Sigmoid colon (tissue), 7 donors: ENCODE measurements around the gene CALY. TPM values are rescaled to one million over a fixed set of nuclear protein-coding genes. Genes with fewer than 3 reads are reported as not detected.

Experiments used
- DNase-seq: peaks from one replicate; pipeline ENCODE4 v3.0.0-alpha.2; 2019
- H3K27ac ChIP-seq, 4 donors: fragments of 200-600 bp; sonication (generic); one replicate each; pipeline ENCODE4 v1.5.1; 2016 to 2019; ENCODE audit warnings: mild to moderate bottlenecking in 1 of 4
- H3K27me3 ChIP-seq, 3 donors: fragments of 200-600 bp; sonication (generic); one replicate each; pipeline ENCODE4 v1.5.1; 2019; ENCODE audit warnings: mild to moderate bottlenecking in 1 of 3
- H3K36me3 ChIP-seq, 4 donors: fragments of 200-600 bp; sonication (generic); one replicate each; pipeline ENCODE4 v1.5.1; 2016 to 2019
- H3K4me1 ChIP-seq, 4 donors: fragments of 200-600 bp; sonication (generic); one replicate each; pipeline ENCODE4 v1.5.1; 2017 to 2019
- H3K4me3 ChIP-seq, 4 donors: fragments of 200-600 bp; sonication (generic); one replicate each; pipeline ENCODE4 v1.5.1; 2017 to 2019; ENCODE audit warnings: mild to moderate bottlenecking in 2 of 4, moderate library complexity in 1 of 4
- H3K9me3 ChIP-seq, 4 donors: fragments of 200-600 bp in 3 of 4; sonication (generic) in 3 of 4; one replicate each; pipeline versions ENCODE4 v1.5.1 to v1.6.1; 2013 to 2019
- CTCF ChIP-seq, 4 experiments: fragments of 450-650 bp in 3 of 4; fragments of 200-600 bp in 1 of 4; IDR thresholded peaks; one replicate each; pipeline ENCODE4 v1.5.1; 2016 to 2019; ENCODE audit warnings: antibody characterized with exemption in 4 of 4, mild to moderate bottlenecking in 3 of 4, moderate library complexity in 2 of 4
- EP300 ChIP-seq, 4 donors: sonication (generic); formaldehyde crosslinking; IDR thresholded peaks; one replicate each; pipeline ENCODE4 v1.6.1; 2017; ENCODE audit warnings: antibody characterized with exemption in 4 of 4
- POLR2A ChIP-seq, 2 donors: fragments of 450-650 bp; IDR thresholded peaks; one replicate each; pipeline ENCODE4 v1.6.1; 2016; ENCODE audit warnings: antibody characterized with exemption in 2 of 2, mild to moderate bottlenecking in 2 of 2, moderate library complexity in 2 of 2
- POLR2AphosphoS5 ChIP-seq, 4 donors: sonication (generic); formaldehyde crosslinking; IDR thresholded peaks; one replicate each; pipeline ENCODE4 v1.6.1; 2017; ENCODE audit warnings: antibody characterized with exemption in 4 of 4
- WGBS, 2 donors: extraction: QIAGEN DNeasy Blood & Tissue Kit; methylation state at CpG; one replicate each; pipeline ENCODE4 v1.1.7; 2013; 5-methylcytosine and 5-hydroxymethylcytosine counted together
- intact Hi-C: fragments of 100-400 bp; cut with DNase I; formaldehyde crosslinking; loops from one replicate; pipeline ENCODE4 v1.15.1; 2023
- polyA plus RNA-seq, 3 donors: library from polyadenylated mRNA; stranded (reverse); fragments of 200-250 nt; gene quantifications; one replicate each; pipeline ENCODE4 v1.2.3, GENCODE V29; 2013
- total RNA-seq, 4 donors: library from RNA; depleted of rRNA; stranded (reverse); fragments of >200 nt; gene quantifications; one replicate each; pipeline ENCODE4 v1.1.0, GENCODE V29; 2016
- donor health status: healthy with polysubstance abuse.
- donor health status: Bipolar disorder and iron deficiency.
- donor health status: healthy.

CALY gene
- total and polyA plus RNA-seq, 7 donors: 1.3 to 6.8 (median 5.0) TPM; not detected in 2

GRCh38 chr10:133341983-133342382, 5.3 kb upstream of the CALY start:
- no peaks in the 10 kb centered on the region for H3K36me3 ChIP-seq
- H3K4me1 ChIP-seq: peaks cover 0 to under 1% (median 0%) of the 10 kb centered on the region in 4 donors
- intact Hi-C loops: no loop called here
- H3K27ac ChIP-seq: no peak overlapping the region
- DNase-seq: no peak
- 90 to 92% methylated on average over 4 of the region's 4 CpGs for WGBS, 2 donors
- no peaks in the 10 kb centered on the region for H3K9me3 ChIP-seq
- H3K4me3 ChIP-seq: no peak overlapping the region
- TF ChIP-seq POLR2AphosphoS5 (IDR thresholded peaks at IDR 0.05) (no peak), POLR2A (IDR thresholded peaks at IDR 0.05) (no peak), EP300 (IDR thresholded peaks at IDR 0.05) (no peak), CTCF (IDR thresholded peaks at IDR 0.05) (no peak)
- H3K27me3 ChIP-seq: peaks cover 0 to 85% (median 25%) of the 10 kb centered on the region in 3 donors

DNA sequence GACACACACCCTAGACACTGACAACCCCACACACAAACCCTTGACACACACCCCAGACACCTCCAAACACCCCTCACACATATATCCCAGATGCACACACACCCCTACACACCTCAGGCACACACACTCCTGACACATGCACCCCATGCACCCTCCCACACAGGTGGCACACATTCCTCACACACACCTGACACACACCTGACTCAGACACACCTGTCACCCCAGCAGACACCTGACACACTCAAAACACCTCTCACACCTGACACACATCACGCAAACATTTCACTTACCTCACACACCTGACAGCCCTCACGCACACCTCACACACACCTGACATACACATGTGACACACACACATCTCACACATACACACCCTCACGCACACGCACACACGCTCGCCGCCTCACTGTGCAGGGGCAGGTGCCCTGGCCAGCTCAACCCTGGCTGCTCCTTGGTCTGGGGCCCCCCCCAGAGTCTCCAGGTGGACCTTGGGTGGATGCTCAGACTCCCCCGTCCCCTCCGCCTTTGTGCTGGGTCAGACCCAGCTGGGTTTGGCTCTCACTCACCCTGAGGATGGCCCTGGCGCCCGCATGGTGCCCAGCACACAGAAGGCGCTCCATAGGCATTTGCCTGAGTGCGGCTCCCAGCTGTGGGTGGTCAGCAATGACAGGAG, 3.1 kb upstream of the CALY start:
- DNase-seq: no peak
- Histone ChIP-seq H3K27me3 (peaks cover 20 to 95% (median 44%) of the 10 kb centered on the region in 3 donors), H3K4me1 (peaks cover 0 to 21% (median 21%) of the 10 kb centered on the region in 4 donors), H3K36me3 (no peaks in the 10 kb centered on the region), H3K4me3 (no peak overlapping the region), H3K27ac (no peak overlapping the region), H3K9me3 (no peaks in the 10 kb centered on the region)
- no peak for TF ChIP-seq CTCF (IDR thresholded peaks at IDR 0.05)
- TF ChIP-seq EP300 (IDR thresholded peaks at IDR 0.05): no peak
- TF ChIP-seq POLR2A (IDR thresholded peaks at IDR 0.05): no peak
- TF ChIP-seq POLR2AphosphoS5 (IDR thresholded peaks at IDR 0.05): no peak
- 90% methylated on average over 13 of the region's 13 CpGs for WGBS, 2 donors
- intact Hi-C loops: no loop called here

- H3K4me3 ChIP-seq: no peak overlapping the region
- intact Hi-C loops: no loop called here
- WGBS, 2 donors: 50 to 87% methylated on average over 10 of the region's 10 CpGs
- H3K27ac ChIP-seq: no peak overlapping the region
- no peaks in the 10 kb centered on the region for H3K36me3 ChIP-seq
- no peak for DNase-seq
- TF ChIP-seq POLR2A (IDR thresholded peaks at IDR 0.05) (no peak), EP300 (IDR thresholded peaks at IDR 0.05) (no peak), POLR2AphosphoS5 (IDR thresholded peaks at IDR 0.05) (no peak), CTCF (IDR thresholded peaks at IDR 0.05) (no peak)
- H3K4me1 ChIP-seq: peaks cover 0 to 25% (median 23%) of the 10 kb centered on the region in 4 donors
- no peaks in the 10 kb centered on the region for H3K9me3 ChIP-seq
- peaks cover 24 to 91% (median 48%) of the 10 kb centered on the region in 3 donors for H3K27me3 ChIP-seq
Observed at GRCh38 chr10:133338080-133339071, 1.7 kb upstream of the CALY start.

- intact Hi-C loops: no loop called here
- no peaks in the 10 kb centered on the region for H3K9me3 ChIP-seq
- TF ChIP-seq POLR2AphosphoS5 (IDR thresholded peaks at IDR 0.05) (no peak), EP300 (IDR thresholded peaks at IDR 0.05) (no peak), POLR2A (IDR thresholded peaks at IDR 0.05) (no peak), CTCF (IDR thresholded peaks at IDR 0.05) (no peak)
- H3K36me3 ChIP-seq: no peaks in the 10 kb centered on the region
- H3K4me3 ChIP-seq: no peak overlapping the region
- H3K27ac ChIP-seq: no peak overlapping the region
- 22 to 76% methylated on average over 3 of the region's 3 CpGs for WGBS, 2 donors
- no peak for DNase-seq
- peaks cover 24 to 91% (median 56%) of the 10 kb centered on the region in 3 donors for H3K27me3 ChIP-seq
- H3K4me1 ChIP-seq: peaks cover 0 to 25% (median 23%) of the 10 kb centered on the region in 4 donors
Observed at GRCh38 chr10:133337370-133337725, 652 bp upstream of the CALY start.
